NCI-H2196 treated with DMSO at 0.1 percent for 48 hours (cell line): Measurements from ENCODE around the gene GDPD2.

ENCODE experiments used
- DNase-seq: peaks from one replicate; lab custom pipeline; 2025; ENCODE audit not compliant: unreplicated experiment; lab: John Stamatoyannopoulos, UW

GDPD2 gene

GRCh38 chrX:70437011-70437410 is 13.9 kb downstream of the GDPD2 start:
- DNase-seq = no peak

DNA sequence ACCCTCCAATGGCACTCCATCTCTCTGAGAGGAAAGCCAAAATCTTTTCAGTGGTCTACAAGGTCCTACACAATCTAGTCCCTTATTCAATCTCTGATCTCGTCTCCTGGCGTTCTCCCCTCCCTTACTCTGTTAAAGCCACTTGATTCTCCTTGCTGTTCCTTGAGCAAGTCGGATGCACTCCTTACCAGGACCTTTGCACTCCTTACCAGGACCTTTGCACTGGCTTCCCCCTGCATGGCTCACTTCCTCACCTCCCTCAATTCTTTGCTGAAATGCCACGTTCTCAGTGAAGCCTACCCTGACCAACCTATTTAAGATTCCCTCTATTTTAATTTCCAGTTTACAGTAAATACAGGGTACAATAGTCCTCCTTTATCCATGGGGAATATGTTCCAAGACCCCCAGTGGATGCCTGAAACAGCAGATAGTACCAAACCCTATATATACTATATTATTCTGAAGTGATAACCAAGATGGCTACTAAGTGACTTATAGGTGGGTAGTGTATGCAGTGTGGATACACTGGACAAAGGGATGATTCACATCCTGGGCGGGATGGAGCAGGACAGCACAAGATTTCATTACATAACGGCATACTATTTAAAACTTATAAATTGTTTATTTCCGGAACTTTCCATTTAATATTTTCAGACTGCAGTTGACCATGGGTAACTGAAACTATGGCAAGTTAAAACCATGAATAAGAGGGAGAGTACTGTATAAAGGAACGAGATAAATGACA is 15.0 kb downstream of the GDPD2 start:
- DNase-seq = no peak

DNA sequence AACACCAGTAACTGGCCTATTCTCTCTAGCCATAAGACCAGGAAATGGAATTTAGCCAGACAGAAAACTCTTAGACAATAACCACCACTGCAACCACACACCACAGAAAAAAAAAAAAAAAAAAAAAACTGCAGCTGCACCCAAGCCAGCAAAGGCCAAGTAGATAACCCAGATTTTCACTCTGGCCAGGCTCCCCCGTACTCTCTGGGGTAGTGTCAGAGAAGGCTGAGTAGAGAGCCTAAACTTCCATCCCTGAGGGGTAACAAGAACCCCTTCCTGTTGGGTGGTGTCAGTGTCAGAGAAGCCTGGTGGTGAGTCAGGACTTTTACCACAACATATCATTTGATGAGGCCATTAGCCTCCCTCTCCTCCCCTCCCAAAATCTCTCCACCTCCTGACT is 15.9 kb downstream of the GDPD2 start:
- DNase-seq = no peak

DNA sequence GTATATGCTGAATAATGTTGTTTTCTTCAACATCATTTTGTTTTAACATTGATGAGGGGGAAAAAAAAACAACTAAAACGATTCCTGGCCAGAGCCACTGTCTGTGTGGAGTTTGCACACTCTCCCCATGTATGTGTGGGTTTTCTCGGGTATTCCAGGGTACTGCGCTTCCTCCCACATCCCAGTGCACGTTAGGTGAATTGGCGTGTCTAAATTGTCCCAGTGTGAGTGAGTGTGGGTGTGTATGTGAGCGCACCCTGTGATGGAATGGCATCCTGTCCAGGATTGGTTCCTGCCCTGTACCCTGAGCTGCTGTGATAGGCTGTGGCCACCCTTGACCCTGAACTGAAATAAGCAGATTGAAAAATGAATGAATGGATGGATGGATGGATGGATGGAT is 19.1 kb downstream of the GDPD2 start:
- no peak for DNase-seq

- DNase-seq = no peak
Observed at GRCh38 chrX:70444326-70444945, 21.3 kb downstream of the GDPD2 start, which contains the start of gene DLG3. Gene DLG3, plus strand, starts transcription at chrX:70444835. Its CDS starts 367 bp downstream, at chrX:70445202.

DNA sequence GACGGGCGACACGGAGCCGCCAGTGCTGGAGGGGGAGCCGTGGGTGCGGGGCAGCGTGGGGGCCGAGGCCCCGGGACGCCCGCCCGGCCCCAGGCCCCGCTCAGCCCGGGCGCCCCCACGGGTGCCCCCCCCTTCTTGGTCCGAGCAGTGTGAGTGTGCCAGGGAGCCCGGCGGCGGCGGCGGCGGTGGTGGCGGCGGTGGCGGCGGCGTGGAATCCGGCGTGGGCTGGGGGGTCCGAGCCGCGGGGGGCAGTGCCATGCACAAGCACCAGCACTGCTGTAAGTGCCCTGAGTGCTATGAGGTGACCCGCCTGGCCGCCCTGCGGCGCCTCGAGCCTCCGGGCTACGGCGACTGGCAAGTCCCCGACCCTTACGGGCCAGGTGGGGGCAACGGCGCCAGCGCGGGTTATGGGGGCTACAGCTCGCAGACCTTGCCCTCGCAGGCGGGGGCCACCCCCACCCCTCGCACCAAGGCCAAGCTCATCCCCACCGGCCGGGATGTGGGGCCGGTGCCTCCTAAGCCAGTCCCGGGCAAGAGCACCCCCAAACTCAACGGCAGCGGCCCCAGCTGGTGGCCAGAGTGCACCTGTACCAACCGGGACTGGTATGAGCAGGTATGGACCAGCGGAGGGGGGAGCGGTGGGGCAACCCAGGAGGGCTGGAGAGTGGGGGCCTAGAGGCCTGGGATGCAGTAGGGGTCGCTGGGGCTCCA is 22.0 kb downstream of the GDPD2 start:
- DNase-seq = no peak

- no peak for DNase-seq
Observed at GRCh38 chrX:70445951-70446350, 22.8 kb downstream of the GDPD2 start.

- DNase-seq = no peak
Observed at GRCh38 chrX:70446380-70447350, 23.6 kb downstream of the GDPD2 start.

DNA sequence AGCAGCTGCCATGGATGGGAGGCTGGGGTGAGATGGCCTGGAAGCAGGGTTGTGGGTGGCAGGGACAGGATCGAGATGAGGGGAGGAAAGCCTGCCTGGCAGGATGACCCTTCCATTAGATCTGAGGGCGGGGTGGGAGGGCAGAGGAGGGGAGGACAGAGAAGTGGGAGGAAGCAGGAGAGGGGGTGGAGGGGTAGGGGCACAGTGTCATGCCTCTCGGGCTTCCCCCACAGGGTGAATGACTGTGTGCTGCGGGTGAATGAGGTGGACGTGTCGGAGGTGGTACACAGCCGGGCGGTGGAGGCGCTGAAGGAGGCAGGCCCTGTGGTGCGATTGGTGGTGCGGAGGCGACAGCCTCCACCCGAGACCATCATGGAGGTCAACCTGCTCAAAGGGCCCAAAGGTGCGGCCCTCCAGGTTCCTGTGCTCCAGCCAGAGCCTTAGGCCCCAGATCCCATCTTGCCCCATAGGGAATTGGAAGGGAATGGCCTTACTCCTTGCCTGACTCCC is 26.4 kb downstream of the GDPD2 start:
- no peak for DNase-seq

DNA sequence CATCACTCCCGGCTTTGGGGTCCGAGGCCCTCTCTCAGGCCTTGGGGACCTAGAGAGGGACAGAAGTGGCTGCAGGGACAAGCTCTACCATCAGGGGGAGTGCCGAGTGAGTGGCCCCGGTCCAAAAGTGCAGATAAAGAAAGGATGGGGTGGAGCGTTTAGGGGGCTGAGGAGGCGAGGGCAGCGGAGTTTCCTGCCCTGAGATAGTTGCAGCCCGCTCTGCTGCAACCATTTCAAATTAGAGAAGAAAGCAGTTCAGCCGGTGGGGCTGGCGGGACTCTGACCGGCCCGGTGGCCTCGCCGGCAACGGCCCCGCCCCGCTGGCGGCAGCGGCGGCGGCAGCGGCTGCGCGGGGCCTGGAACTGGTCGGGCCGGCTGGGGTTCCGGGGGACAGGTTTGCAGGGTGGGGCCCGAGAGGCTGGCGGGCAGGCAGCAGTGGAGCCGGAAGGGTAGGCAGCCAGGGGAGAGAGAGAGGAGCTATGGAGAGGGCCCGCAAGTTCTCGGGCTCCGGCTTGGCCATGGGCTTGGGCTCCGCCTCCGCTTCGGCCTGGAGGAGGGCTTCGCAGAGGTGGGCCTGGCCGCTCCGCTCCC is 29.1 kb downstream of the GDPD2 start:
- peak; percentile 6 for DNase-seq

GRCh38 chrX:70453024-70453618 is 30.0 kb downstream of the GDPD2 start:
- DNase-seq = no peak

DNA sequence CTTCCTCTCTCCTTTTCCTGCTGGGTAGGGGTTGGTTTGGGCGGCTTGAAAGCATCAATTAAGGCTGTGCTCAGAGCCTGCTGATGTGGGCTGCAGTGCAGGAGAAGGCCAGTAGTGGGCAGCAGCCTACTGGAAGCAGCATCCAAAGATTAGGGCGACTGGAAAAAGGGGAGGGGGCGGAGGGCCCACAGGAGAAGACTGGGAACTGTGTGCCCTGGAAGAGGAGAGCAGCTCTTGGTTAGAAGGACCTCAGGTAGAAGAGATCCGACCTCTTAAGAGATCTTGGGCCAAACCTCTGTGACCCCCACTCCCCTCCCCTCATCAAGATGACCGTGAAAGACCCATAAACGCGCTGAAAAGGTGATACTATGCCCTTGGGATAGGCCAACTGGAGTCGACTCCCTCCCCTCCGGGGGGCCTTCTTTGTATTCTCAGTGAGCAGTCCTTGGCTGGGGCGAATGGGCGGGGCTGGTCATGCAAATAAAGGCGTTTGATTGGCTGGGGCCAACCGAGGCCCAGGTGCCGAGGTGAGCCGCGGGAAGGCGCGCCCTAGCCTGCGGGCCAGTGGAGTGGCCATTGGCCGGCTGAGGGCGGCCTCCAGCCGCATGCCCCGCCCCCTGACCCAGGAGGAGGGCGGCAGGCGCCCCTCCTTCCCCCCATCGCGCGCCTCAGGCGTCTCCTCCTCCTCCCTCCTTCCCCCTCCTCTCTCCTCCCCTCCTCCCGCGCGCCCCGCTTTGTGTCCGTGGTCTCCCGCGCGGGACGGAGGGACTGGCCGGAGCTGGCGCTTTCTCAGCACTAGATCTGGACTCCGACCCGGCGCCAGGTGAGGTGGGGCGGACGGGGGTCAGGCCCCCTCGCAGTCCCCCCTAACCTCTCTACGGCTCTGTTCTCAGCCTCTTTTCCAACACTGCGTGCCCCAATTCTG is 31.6 kb downstream of the GDPD2 start:
- DNase-seq = peak; percentile 83

GRCh38 chrX:70455366-70456202 is 32.5 kb downstream of the GDPD2 start:
- DNase-seq = no peak

DNA sequence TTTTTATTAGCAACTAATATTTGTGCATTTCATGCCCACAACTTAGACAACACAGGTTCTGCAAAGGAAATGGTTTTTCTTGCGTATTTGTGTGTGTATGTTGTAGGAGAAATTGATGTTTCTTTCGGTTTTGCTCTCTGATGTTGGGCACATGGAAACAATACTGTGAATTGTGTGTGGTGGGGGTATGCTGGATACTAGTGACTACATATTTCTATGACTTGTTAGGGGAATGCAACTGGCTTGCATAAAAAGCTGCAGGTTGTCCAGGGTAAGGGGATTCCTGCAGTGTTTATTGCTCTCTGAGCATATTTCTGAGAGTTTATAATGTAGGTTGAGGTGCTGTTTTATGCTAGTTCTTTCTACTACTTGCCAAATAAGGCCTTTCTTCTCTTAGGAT is 33.1 kb downstream of the GDPD2 start:
- DNase-seq = no peak

GRCh38 chrX:70461026-70461425 is 37.9 kb downstream of the GDPD2 start:
- no peak for DNase-seq

DNA sequence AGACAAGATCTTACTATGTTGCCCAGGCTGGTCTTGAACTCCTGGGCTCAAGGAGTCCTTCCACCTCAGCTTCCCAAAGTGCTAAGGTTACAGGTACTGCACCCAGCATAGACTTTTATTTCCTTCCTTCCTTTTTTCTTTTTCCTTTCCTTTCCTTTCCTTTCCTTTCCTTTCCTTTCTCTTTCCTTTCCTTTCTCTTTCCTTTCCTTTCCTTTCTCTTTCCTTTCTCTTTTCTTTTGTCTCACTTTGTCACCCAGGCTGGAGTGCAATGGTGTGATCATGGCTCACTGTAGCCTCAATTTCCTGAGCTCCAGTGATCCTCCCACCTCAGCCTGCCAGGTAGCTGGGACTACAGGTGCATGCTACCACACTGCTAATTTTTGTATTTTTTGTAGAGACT is 40.9 kb downstream of the GDPD2 start:
- no peak for DNase-seq

DNA sequence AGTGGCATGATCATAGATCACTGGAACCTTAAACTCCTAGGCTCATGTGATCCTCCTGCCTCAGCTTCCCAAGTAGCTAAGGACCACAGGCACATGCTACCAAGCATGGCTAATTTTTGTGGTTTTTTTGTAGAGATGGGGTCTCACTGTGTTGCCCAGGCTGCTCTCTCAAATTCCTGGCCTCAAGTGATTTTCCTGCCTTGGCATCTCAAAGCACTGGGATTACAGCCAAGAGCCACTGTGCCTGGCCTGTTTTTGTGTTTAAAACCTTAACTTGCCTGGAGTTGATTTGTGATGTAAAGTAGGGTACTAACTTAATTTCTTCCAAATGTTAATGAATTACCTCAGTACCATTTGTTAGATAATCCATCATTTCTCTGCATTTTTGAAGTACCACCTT is 43.9 kb downstream of the GDPD2 start:
- no peak for DNase-seq

- no peak for DNase-seq
Observed at GRCh38 chrX:70468709-70469108, 45.6 kb downstream of the GDPD2 start.
